ENCODE data around the gene ZFYVE27.

DNA sequence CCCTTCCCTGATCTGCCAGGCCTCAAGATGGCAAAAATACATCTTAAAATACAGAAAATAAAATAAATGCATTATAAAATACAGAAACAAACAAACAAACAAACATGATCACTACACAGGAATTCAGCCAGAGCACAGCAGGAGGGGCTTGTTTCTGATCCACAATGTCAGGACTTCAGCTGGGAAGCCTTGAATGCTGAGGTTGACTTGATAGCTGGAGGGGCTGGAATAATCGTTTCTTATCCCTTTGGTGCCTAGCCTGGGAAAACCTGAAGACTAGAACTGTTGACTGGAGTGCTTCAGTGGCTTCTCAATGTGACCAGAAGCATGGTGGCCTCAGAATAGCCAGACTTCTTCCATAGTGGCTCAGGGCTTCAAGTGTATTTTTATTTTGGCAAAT lies 32.6 kb upstream of the ZFYVE27 start:
- TF ChIP-seq, protein P1, sequence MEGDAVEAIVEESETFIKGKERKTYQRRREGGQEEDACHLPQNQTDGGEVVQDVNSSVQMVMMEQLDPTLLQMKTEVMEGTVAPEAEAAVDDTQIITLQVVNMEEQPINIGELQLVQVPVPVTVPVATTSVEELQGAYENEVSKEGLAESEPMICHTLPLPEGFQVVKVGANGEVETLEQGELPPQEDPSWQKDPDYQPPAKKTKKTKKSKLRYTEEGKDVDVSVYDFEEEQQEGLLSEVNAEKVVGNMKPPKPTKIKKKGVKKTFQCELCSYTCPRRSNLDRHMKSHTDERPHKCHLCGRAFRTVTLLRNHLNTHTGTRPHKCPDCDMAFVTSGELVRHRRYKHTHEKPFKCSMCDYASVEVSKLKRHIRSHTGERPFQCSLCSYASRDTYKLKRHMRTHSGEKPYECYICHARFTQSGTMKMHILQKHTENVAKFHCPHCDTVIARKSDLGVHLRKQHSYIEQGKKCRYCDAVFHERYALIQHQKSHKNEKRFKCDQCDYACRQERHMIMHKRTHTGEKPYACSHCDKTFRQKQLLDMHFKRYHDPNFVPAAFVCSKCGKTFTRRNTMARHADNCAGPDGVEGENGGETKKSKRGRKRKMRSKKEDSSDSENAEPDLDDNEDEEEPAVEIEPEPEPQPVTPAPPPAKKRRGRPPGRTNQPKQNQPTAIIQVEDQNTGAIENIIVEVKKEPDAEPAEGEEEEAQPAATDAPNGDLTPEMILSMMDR (IDR thresholded peaks at IDR 0.05), result no peak
- TF ChIP-seq POLR2AphosphoS5 (IDR thresholded peaks at IDR 0.05; ENCODE audit: insufficient read depth in 1 of 2, low read depth in 1 of 2), result no peak
- no peak for TF ChIP-seq POLR2A (IDR thresholded peaks at IDR 0.05)
